Hindlimb muscle (tissue), 1 donor: ENCODE measurements around the gene HMX2. TPM values are rescaled to one million over a fixed set of nuclear protein-coding genes. Genes with fewer than 3 reads are reported as not detected.
"Not testable (repeated sequence)": the region's sequence is repeated elsewhere in the genome, so short reads cannot be mapped to it uniquely, and the experiment has no call there.

ENCODE experiments used
- DNase-seq: peaks from one replicate; pipeline ENCODE4 v3.0.0-alpha.2; 2013
- polyA plus RNA-seq: library from polyadenylated mRNA; unstranded; fragments of 120-200 nt; gene quantifications from one replicate; pipeline ENCODE4 v1.2.1, GENCODE V29; 2013; ENCODE audit not compliant: insufficient read length

HMX2 gene
- polyA plus RNA-seq, 1 donor = not detected

DNA sequence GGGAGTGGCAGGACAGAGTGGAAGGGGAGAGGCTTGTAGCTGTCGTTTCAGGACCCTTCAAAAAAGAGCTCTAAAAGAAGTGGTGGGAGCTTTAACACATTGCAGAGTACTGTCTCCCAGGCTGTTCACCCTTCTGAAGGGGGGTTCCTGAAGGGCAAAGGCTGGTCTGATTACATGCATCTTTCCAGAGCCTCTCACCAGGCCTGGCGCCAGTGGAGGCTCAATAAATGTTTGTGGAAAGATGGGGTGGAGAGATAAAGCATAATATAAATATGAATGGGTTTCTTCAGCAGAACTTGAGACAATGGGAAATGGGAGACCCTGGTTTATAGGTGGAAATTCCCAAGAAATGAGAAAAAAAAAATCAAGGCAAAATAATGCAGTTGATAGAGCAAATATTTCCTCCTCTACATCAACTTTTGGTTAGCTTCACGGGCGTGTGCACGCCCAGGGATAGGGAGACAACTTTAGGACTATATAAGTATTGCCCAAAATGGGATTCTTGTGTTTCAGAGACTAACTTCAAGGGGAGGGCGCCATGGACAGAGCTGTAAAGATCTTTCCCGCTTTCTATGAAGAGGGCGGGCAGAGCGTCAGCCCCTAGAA lies 5.7 kb downstream of the HMX2 start:
- DNase-seq = no peak

DNA sequence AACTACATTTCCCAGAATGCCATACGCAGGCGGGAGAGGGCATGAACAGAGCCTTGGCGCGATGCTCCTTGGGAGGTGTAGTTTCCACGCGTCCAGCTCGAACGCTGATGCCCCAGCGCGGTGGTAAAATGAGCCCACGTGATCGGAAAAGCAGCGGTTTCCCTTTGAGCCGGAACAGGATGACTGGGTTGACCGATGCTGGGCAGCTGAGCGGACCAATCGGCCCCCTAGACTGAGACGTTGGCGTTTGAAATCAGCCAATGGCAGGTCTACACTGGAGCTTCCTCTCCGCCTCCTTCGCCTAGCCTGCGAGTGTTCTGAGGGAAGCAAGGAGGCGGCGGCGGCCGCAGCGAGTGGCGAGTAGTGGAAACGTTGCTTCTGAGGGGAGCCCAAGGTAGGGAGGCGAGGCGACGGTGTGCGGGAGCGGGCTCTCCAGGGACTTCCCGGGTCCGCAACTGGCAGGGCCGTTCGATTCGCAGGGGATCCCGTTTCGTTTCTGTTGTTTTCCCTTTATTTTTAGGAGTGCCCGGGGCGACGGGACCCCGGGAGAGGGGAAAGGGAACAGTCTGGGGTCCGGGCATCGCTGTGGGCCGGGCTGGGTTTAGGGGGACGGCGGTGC lies 6.3 kb downstream of the HMX2 start, which contains the start of gene BUB3:
TSS of gene BUB3 (plus strand) at position 311 of the 619 bp plus-strand sequence. CDS start 516 bp downstream, outside the sequence.
- DNase-seq = peak; percentile 99

DNA sequence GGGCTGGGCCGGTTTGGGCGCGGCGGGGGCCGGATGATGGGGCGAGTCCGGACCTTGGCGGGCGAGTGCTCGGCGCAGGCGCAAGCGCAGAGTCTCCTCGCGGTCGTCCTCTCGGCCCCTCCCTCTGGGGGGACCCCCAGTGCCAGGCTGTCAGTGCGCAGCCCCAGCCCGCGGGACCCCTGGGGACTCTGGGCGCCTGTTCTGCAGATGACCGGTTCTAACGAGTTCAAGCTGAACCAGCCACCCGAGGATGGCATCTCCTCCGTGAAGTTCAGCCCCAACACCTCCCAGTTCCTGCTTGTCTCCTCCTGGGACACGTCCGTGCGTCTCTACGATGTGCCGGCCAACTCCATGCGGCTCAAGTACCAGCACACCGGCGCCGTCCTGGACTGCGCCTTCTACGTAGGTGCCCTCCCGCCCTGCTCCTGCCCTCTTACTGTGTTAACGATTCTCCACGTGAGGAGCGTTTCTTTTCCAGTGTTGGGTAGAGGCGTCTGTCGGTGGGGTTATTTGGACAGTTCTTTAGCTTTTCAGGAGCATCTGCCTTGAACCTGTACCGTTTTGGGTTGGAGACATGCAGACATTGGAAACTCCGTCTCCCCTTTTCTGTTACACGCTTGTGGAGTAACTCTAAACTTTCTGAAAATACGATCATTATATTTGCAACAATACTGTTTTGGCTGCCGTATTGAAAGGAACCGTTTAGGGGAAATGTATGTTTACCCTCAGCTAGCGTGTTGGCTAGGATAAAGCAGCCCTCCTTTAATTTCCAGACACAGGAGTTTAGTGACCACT lies 7.0 kb downstream of the HMX2 start:
- peak; percentile 45 for DNase-seq

DNA sequence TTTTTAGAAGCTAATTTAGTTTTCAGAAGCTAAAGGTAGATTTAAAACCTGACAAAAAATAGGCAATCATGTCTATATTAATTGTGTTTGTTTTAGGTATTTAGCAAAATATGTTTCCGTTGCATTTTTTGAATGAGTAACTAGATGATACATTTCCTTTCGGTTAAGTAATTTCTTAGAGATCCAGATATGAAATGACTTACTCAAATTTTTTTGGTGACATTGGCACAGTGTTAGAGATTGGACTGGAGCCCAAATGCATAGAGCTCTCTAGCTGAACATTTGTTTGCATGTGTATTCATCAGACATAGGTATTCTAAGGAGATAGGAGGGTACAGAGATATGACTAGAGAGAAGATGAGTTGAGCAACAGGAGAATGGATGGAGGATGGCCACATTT lies 8.1 kb downstream of the HMX2 start:
- no peak for DNase-seq

DNA sequence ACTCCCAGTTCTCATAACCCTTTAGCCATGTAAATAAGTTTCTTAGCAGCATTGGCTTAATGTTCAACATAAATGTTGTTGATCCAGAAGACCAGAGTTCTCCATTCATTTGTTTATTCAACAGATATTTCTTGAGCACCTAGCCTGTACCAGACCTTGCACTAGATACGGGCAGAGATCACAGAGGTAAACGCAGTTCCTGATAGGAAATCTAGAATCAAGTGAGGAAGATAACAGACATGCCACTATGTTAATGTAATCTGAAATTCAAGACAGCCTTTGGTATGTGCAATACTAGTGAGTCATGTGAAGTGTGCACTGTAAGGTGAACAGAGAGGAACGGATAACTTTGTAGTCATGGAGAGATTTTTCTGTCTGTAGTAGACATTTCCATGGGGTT lies 9.3 kb downstream of the HMX2 start:
- no peak for DNase-seq

DNA sequence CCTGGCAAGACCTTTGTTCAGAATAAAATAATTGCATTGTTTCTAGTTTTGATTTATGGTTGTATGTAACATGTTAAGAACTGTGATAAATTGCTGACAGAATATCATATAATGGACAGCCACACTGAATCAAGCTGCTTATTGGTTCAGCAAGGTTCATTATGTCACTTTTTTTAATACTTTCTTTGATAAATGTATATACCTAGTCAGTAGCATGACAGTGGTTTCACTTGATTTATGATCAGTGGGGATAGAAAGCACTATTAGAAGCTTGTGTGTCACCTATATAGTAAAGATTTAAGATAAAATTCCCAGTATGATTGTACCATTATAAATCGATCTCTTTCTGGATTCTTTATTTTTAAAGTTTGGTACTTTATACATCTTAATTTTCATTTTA lies 10.7 kb downstream of the HMX2 start:
- no peak for DNase-seq

DNA sequence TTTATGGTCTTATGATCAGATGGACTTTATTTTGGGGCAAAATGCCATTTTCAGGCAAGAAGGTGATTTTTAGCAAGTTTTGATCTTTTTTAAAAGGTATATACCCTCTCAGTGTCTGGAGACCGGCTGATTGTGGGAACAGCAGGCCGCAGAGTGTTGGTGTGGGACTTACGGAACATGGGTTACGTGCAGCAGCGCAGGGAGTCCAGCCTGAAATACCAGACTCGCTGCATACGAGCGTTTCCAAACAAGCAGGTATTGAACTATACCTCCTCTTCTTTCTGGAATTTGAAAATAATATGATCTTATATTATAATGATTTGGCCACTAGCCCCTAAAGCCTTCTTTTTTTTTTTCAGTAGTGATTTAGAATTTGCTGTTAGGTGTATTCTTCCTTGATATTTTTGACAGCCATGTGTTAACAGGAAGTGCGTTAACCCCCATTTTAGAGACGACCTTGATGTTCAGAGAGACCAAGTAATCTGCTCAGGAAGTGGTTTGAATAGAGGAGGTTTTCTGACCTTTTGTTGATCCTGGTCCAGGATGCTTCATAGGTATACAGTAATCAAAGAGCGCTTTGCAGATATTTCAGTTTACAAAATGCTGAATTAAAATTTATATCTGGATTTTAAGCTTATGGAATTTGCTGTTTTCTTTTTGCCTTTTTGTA lies 12.5 kb downstream of the HMX2 start:
- DNase-seq = no peak

DNA sequence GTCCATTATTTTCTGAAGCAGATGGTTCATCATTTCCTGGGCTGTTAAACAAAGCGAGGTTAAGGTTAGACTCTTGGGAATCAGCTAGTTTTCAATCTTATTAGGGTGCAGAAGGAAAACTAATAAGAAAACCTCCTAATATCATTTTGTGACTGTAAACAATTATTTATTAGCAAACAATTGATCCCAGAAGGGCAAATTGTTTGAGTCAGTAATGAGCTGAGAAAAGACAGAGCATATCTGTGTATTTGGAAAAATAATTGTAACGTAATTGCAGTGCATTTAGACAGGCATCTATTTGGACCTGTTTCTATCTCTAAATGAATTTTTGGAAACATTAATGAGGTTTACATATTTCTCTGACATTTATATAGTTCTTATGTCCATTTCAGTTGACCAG lies 16.4 kb downstream of the HMX2 start:
- DNase-seq = no peak

DNA sequence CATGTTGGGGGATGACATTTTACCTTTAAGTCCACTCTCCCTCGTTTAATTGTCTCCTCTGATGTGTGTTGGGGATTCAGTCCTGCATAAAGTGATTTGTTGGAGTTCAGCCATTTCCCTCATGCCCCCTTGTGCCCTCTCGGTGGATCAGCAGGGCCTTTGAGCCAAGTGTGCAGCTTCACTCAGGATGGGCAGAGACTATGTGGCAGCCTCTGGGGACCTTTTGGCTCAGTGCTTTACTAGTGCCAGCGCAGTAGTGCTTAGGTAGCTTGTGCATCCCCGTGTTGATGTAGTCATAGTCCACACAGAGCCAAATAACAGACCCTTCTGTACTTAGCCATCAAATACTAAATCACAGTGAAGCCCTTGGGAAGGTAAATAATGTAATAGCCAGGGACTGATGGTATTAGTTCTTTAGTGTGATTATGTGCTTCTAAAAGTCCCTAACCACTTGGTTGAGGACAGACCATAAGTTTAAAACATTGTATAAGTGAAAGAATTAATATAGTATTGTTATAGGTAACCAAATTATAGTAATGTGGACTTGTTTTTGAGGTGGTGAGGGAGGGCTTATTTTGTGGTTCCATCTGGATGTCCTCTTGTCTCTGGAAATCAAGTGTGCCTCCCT lies 17.6 kb downstream of the HMX2 start:
- no peak for DNase-seq

DNA sequence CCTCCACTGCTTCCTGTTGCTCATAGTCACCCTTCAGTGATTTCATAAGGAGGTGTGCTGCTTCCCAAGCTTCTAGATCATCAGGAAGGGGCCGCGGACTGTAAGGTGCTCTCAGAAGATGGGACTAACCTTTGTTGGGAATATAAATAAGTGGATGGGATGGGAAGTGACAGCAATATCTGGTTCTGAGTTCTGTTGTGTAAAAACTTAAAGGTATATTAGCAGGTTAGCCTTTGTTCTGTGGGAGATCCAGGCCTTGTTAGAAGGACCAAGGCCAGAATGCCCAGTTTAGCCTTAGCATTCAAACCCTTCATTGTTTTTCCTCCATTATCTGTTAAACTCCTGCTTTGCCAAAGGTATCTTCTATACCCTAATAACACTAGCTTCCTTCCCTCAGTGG lies 18.7 kb downstream of the HMX2 start:
- no peak for DNase-seq

DNA sequence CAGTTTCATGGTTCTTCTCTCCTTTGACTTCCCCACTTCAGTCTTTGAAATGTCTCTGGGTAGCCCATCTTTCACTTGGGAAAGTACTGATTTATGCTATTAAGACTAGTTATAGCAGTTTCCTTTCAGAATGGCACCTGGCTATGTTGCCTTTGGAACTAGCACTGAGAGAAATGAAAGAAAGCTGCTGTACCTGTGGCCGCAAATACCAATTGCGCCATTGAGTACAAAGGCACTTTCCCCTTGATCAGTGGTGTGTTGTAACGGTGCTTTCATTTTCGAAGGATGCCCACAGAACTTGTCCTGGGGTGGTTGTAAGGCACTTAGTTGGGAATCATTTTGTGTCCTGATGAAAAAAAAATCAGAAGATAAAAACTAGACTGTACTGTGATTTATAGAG lies 23.0 kb downstream of the HMX2 start:
- DNase-seq = no peak

DNA sequence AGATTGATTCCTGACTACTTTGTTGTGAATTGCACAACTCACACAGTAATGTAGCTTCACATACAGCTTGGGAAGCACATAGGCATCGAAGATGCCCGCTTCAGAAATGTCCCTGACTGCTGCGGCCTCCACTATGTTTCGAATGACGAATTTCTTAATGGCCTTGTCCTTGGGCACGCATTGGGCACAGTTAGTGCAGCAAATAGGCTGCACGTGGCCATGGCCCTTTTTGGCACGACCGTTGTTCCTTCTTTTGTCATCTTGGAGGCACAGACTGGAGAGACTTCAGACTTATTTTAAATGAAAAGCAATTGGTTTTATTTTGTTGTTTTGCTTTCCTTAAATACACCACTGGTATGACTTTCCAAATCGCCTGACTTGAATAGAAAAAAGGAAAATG lies 23.7 kb downstream of the HMX2 start:
- not testable (repeated sequence) for DNase-seq

DNA sequence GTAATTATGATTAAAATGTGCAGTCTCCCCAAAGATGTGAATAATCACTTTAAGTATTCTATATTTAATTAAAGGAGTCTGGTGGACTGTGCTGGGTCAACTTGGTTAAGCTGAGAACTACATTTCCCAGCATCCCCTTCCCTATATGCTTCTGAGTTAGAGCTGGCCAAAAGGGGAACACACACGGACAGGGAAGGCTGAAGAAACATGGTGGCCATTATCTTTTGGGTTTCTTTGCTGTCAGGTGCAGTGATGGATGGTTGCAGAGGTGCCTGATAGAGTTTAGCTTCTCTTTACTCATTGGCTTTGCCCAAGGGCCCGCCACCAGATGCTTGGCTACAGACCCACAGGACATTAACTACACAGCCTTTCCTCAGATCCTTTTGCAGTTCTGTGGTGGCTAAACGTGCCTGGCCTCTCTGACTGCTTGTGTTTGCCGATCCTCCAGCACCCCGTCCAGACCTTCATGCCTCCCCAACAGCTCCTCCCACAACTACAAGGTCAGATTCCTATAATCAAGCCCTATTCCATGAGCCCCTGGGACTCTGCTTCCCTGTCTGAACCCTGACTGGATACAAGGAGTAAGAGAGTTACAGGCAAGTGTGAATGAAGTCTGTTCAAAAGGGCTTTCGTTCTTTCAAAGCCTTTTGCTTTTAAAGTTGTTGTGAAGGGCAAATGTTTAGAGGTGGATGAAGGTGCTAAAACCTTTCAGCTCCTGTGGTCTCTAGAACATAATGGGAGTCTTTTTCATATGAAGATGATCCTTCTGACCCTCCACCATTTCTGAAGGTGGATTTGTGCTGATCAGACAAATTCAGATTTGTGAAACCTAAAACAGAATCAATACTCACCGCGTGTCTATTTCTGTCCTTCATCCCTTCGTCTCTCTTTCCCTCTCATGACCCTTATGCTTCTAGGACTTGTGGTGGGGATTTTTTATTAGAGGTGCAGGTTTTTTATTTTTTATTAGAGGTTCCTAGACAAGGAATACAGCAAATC lies 27.8 kb downstream of the HMX2 start:
- DNase-seq = no peak

DNA sequence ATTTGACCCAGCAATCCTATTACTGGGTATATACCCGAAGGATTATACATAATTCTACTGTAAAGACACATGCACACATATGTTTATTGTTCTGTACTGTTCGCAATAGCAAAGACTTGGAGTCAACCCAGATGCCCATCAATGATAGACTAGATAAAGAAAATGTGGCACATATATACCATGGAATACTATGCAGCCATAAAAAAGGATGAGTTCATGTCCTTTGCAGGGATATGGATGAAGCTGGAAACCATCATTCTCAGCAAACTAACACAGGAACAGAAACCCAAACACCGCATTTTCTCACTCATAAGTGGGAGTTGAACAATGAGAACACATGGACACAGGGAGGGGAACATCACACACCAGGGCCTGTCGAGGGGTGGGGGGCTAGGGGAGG lies 30.5 kb downstream of the HMX2 start:
- not testable (repeated sequence) for DNase-seq

DNA sequence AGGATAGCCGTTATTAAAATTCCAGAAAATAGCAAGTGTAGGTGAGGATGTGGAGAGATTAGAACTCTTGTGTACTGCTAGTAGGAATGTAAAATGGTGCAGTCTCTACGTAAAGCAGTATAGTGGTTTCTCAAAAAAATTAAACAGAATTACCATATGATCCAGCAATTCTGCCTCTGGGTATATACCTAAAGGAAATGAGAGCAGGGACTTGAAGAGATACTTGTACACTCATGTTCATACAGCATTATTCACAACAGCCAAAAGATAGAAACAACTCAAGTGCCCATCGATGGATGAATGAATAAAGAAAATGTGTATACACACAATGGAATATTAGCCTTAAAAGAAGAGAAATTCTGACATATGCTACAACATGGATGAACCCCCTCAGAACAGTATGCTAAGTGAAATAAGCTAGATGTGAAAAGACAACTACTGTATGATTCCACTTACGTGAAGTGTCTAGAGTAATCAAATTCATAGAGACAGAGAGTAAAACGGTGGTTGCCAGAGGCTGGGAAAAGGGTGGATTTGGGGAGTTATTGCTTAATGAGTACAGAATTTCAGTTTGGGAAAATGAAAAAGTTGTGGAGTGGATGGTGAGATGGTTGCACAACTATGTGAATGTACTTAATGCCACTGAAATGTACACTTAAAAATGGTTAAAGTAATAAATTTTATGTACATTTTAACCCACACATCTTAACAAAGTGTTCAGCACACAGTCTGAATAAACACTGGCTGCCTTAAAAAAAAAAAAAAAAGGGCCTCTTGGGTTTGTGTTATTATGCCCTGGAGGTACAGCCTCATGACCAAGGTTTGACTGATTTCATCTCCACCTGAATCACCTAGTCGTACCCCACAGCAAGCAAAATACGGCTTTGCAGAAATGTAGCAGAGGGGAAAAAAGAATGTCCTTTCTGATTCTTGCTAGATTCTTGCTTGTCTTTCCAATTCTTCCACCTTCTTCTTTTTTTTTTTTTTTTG lies 32.5 kb downstream of the HMX2 start:
- no peak for DNase-seq

DNA sequence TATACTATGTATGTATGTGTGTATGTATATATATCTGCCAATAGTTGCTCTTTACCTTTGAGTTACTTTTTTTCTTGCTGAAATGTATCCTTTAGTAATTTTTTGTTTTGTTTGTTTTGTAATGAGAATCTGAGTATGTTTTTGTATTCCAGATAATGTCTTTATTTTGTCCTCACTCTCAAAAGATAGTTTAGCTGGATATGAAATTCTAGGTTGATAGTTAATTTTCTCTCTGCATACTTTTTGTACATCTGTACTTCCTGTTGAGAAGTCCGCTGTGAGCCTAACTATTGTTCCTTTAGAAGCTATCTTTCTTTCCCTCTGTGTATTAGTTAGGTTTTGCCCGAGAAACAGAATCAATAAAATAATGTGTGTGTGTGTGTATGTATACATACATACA lies 35.8 kb downstream of the HMX2 start:
- DNase-seq = no peak

DNA sequence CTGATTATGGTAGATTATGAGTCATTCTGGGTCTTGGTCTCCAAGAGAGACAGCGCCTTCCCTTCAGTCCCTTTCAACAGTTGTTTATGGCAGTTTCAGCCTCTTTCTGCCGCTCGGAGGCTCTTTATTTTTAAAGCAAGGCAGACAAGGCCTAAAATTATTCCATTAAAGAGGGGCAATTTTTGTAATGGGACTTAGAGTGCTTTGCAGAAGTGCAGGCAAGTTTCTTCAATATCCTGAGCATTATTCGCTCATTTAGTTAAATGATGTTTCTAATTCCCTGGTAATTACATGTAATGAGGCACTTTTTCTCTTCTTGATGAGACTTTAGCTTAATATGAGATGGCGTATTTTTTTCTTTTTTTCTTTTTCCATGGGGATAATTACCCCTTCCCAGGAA lies 39.8 kb downstream of the HMX2 start:
- DNase-seq = no peak

DNA sequence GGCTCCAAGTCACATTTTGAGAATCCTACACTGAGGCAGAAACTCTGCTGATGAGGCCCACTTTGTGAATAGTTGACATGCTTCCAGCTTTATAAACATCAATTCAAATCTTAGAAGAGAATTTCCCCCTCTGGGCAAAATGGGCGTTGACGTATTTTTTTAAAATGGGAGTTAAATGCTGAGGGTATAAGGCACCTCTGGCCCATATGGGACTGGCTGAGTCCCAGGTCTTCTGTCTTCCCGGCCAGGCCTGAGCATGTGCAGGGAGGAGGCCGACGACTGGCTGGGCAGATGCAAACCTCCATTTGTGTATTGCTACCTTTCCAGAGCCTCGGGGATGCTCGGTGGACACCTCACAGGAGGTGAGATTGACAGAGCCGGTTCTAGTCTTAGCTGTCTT lies 44.0 kb downstream of the HMX2 start:
- no peak for DNase-seq

DNA sequence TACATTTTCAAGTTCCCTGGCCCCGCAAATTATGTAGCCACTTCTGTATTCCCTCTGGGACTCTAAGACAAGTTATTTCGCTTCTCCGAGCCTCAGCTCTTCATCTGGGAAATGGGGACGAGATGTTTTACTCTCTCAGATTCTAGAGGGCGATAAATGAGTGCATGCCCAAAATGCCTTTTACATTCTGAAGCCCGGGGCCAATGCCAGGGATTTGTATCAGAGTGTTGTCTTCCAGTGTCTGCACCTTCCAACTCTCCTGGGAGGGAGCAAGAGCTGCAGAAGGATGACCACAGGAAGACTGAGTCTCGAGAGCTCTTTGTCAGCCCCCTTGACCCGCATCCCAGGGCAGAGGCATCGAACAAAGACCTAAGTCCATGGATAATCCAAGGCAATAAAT lies 46.1 kb downstream of the HMX2 start:
- DNase-seq = no peak
